A673 (cell line): ENCODE results near the gene TRPV4.

ENCODE experiments used
- CTCF ChIP-seq: fragments of 300-800, 200-600 bp; sonication (generic); conservative IDR thresholded peaks from 2 replicates; pipeline ENCODE4 v1.5.1; 2017; ENCODE audit warnings: low read depth, mild to moderate bottlenecking, antibody characterized with exemption, low read length, moderate library complexity, mixed read lengths
- EZH2 ChIP-seq: fragments of 200-600 bp; sonication (generic); IDR thresholded peaks from 2 replicates; pipeline ENCODE4 v1.6.1; 2017; ENCODE audit warnings: borderline replicate concordance, low read depth, mild to moderate bottlenecking, mixed read lengths, antibody characterized with exemption, low read length; ENCODE audit not compliant: poor library complexity, severe bottlenecking

GRCh38 chr12:109776624-109777023 lies 56.6 kb downstream of the TRPV4 start:
- TF ChIP-seq CTCF (no peak), EZH2 (no peak)
